ENCODE results near the gene THADA.

The THADA gene

DNA sequence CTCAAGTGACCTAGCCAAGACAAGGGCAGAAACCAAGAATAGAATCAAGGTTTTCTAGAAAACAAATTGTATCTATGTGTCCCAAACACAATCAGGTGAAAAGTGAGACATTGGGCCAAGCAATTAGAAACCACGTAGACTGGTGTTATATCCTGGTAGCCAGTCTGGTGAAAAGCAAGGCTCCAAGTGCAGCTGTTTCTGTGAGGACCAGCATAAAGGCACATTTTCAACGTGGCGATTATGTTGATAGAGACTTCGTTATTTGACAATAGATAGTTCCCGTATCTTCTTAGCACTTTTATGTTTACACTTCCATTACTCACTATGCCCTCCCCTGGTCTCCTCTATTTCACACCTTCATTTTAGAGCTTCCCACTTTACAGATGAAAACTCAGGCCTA is 266.2 kb downstream of the THADA start:
- no peak for DNase-seq (ENCODE audit: extremely low read depth in 1 of 2, low read depth in 1 of 2)

DNA sequence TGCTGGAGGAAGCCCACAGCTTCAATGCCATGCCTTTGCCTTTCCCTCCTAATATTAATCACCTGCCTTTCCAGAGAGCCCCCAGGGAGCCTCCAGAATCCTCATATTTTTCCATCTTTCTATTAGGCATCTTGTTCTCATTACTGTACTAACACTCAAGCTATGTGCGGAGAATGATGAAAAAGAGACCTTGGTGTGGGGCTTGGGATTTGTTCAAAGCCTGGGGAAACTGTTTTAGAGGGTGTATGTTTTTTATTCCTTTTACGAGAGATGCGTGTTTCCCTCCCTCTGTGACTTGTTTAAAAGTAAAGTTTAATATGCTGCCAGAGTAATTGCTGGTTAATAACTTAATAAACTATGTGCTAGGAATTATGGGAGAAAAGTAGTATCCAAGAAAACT is 267.0 kb downstream of the THADA start:
- DNase-seq (ENCODE audit: extremely low read depth in 1 of 2, low read depth in 1 of 2), result no peak

DNA sequence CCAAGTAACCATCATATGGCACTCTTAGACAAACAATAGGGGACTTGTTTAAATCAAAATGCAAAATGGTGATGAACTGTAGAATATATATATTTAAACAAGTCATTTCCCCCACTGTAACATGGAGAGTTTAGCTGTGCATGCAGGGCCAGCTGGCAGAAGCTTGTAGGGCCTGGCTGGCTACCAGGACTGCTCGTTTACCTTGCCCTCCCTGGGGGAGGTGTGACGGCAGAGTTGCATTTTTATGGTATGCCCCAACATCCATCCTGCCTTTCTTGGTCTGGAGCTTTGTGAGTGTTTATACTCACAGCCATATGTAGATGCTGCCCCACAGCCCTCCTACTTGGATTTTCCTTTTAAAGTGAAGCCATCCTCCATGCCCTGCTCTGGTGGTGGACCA is 267.7 kb downstream of the THADA start:
- no peak for DNase-seq (ENCODE audit: extremely low read depth in 1 of 2, low read depth in 1 of 2)

DNA sequence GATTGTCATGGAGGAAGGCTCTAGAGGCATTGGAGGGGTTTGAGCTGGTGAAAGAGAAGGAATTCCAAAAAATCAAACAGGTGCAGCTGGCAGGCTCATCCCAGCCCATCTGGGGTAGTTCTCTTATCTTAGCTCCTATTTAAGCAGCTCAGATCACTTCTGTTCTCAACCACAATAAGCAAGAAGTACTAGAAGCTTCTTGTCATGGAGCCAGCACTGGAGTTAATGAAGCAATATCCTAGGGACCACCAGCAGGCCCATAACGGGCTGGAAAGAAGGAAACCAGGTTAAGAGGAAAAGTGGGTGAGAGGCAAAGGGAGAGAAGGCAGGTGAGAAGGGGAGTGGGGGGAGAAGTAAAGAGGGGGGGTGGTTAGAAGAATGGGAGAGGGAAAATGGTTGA is 268.7 kb downstream of the THADA start:
- DNase-seq (ENCODE audit: extremely low read depth in 1 of 2, low read depth in 1 of 2), result no peak

DNA sequence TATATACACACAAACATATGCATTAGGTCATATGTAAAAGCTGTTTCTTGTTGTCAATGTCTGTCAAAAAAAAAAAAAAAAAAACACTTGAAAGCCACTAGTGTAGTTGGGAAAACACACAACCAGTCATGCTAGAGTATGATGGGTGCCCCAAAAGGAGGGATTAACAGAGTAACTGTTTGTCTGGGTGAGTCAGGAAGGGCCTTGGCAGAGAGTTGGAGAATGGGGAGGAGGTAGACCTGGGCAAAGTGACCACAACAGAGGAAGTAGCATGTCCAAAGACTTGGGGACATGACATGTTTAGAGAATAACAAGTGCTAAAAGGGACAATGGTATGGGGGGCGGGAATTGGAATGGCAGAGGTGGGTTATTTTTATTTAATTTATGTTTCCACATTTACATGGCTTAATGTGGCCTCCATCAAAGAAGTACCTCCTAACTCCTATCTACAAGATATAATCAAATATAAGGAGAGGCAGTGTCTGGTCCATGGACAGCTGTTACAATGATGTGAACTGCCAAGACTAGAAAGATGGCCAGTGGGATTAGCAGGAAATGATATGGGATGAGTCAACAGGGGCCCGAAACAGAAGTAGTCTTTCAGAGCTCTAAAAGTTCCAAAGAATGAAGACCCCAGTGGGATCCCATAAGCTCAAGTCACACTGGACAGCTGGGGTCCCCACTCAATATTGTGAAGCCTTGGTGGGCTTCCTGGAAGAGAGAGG is 269.6 kb downstream of the THADA start:
- no peak for DNase-seq (ENCODE audit: extremely low read depth in 1 of 2, low read depth in 1 of 2)

DNA sequence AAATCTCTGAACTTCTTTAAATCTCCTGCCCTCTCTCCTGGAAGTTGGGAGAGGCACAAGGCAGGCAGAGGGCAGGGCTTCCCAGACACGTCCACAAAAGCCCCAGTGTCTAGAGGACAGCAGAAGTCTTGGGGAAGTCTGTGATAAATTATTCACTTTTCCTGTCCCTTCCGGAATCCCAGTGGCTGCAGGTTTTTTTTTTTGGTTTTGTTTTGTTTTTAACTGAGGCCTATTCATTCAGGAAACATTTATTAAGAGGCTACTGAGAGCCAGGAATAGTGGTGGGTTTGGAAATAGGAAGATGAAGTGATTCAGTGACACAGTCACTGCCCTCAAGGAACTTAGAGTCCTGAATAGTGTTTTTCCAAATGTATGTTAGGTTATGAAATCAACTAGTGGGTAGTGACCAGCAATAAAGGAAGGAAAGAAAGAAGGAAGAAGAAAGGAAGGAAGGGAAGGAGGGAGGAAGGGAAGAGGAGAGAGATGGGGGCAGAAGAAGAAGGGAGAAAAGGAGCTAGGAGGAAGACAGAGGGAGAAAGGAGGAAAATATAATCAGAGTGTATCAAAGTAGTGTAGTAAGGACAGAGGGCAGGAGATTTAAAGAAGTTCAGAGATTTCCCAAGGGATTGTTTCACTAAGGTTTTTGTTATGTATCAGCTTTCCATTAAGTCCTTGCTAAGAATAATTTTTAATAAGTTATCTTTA is 270.6 kb downstream of the THADA start:
- no peak for DNase-seq (ENCODE audit: extremely low read depth in 1 of 2, low read depth in 1 of 2)

DNA sequence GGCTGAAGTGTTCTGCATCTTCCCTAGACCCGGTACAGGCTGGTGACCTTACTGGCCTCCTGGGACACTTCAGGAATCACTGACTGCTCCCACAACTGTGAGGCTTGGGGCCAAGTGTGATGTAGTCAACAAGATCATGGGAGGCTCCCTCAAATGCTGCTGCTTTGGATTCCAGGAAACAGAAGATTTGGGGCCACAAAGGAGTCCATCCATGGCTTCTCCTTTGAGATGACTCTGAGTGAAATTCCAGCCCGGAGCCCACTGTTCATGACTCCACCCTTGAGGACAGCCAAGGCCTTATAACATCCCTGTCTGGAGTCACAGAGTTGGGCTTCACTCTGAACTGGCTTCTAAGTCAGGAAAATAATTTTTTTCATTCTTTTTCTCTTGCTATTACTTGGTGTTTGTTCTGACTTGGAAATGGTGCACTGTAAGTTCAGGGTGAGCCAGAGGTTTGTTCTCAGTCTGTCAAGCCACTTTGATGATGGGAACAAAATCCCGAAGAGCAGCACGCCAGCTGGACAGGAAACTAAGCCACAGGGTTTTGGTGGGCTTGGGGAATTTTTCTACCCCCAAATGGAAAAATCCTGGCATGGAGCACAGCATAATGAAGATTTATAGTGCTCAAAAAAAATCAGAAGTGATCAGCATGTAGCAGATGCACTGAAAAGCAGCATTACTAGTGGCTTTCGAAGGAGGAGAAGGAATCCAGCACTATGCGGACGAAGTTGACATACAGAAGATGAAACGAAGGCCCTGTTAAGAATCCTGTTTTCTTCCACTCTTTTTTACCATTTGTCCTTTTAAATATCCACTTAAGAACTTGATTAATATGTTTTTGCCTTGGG is 271.4 kb downstream of the THADA start:
- DNase-seq (ENCODE audit: extremely low read depth in 1 of 2, low read depth in 1 of 2), result no peak

DNA sequence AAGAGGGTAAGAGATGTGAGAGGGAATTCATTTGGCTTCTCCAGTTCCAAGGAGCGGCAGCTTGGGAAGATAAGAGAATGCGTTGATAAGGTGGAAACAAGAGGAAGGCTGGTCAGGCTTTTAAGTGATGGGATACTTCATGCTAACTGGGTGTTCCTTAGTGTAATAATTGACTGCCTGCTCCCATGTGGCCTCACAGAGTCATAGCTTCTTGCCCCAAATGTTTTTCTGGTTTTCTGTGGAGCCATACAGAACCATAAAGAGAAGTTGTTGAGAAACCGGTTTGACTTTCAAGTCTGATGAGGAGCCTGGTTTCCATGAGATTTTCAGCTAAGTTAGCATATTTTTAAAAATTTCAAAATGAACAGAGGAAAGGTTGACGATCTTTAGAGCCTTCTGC is 272.0 kb downstream of the THADA start:
- no peak for DNase-seq (ENCODE audit: extremely low read depth in 1 of 2, low read depth in 1 of 2)

DNA sequence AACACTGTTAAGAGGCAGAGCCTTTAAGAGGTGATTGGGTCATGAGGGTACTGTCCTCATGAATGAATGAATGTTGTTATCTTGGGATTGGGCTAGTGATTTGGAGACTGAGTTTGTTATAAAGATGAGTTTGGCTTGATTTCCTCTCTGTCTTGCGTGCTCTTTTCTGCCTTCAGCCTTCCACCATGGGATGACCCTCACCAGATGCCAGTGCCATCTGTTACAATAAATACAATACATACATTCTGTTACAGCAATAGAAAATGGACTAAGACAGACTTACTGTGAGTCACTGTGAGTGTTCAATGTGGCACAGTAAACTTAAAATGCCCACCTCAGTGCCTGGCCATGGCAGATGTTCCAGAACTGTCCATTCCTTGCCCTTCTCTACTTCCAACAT is 274.4 kb downstream of the THADA start:
- DNase-seq (ENCODE audit: extremely low read depth in 1 of 2, low read depth in 1 of 2), result no peak

DNA sequence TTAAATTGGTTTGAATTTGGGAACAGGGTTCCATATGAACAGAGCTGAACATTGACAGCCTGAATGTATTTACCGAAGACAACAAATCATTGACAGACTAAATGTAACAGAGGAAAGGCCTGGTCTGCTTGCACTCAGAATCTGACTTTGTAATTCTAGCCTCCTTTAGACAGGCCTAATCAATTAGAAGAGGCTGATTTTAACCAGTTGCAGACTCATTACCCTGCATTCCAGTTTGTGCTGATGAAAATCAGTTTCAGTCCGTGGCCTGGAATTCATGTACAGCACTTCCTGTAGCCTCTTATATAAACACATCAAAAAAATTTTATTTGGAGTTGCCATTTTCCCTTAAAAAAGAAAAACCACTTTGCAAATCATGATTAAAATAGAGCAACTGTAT is 276.3 kb downstream of the THADA start:
- no peak for DNase-seq (ENCODE audit: extremely low read depth in 1 of 2, low read depth in 1 of 2)

DNA sequence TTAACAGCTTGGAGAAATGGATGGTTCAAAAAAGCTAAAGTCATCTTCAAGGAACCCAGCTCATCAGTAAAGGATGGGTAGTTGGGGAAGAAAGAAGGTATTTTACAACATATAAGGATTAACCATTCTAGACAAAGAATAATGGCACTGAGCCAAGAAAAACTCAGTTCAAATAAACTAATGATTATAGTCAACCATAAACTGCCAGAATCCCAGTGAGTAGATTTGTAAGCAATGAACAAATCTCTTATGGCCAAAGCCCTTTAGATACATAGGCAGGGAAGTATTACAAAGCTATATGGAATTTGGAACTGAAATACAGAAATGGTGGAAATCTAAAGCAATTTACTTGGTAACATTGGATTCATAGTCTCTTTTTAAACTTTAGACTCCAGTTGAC is 277.0 kb downstream of the THADA start:
- DNase-seq (ENCODE audit: extremely low read depth in 1 of 2, low read depth in 1 of 2), result no peak

DNA sequence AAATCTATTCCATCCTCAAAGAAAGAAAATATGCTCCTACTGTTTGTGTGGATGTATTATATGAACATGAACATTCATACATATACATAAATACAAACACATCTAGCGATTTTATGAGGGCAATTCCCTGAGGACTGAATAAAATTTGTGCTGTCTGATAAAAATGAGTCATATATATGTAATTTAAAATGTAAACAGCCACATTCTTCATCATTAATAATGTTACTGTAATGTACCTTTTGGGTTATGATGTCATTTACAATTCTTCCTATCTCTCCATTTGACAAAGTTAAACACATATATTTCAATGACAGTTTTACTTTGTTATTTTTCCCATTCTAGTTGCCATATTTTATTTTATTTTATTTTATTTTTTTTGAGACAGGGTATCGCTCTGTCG is 278.2 kb downstream of the THADA start:
- no peak for DNase-seq (ENCODE audit: extremely low read depth in 1 of 2, low read depth in 1 of 2)

DNA sequence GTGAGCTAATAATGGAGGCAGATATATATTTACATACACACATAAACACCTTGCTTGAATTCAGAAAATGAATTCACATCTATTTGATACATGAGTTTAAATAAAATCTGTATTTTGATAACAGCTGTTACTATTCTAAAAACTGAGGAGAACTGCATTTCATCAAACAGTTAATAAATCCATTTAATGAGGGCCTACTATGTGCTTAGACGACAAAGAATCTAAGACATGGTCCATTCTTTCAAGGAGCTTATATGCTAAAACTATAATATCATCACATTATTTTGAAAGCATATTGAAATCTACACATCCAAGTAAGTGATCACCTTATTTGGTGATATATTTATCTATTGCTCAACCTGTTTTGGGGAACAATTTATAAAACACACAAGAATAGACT is 278.6 kb downstream of the THADA start:
- DNase-seq (ENCODE audit: extremely low read depth in 1 of 2, low read depth in 1 of 2), result no peak

DNA sequence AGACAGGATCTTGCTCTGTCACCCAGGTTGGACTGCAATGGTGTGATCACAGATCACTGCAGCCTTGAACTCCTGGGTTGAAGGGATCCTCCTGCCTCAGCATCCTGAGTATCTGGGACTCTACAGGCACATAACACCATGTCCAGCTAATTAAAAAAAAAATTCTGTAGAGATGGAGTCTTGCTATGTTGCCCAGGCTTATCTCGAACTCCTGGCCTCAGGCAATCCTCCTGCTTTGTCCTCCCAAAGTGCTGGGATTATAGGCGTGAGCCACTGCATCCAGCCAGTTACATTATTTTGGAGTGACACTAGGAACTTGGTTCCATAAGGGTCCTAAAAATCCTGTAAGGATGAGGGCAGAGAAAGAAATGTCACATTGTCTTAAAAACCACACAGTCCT is 280.4 kb downstream of the THADA start:
- no peak for DNase-seq (ENCODE audit: extremely low read depth in 1 of 2, low read depth in 1 of 2)

DNA sequence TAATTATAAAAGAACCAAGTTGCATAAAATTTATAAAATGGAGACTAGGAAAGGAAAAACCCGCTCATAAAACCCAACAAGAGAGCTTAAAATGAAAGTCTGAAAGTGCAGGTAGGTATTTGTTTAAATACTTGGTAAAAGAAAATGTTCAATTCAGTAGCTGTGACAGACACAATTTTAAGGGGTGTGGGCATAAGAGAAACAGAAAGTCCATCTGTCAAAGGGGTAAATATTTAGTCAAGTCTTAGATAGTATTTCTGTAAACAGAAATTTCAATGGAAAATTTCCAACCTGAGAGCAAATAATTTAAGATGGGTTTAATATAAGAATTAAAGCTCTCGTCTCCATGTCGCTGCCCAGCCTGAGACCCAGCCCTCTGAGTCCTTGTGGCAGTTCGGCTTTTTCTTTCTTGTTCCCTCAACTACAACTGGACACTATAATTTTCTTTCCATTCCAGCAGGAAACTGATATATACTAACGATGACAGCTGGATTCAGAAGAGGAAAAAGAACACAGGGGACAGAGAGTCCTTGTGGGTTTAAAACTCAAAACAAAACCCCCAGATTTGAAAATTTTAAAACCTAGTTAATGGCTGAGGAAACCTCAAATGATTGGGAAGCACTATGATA is 281.4 kb downstream of the THADA start:
- no peak for DNase-seq (ENCODE audit: extremely low read depth in 1 of 2, low read depth in 1 of 2)

DNA sequence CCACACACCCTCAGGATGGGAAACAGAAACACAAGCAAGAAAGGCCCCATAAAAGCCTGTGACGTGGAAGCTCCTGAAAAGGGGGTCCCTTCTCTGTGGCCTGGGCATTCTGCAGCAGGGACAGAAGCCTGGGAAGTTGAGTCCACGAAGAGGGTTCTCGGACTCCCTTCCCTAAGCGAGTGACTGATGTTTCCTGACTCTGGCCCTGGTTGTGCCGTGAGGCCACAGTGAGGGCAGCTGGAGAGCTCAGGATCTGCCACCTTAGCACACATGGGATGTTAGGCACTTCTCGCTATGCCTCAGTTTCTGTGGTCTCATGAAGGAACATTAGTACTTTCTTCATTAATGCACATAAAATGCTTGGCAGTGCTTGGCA is 282.2 kb downstream of the THADA start:
- DNase-seq (ENCODE audit: extremely low read depth in 1 of 2, low read depth in 1 of 2), result no peak

DNA sequence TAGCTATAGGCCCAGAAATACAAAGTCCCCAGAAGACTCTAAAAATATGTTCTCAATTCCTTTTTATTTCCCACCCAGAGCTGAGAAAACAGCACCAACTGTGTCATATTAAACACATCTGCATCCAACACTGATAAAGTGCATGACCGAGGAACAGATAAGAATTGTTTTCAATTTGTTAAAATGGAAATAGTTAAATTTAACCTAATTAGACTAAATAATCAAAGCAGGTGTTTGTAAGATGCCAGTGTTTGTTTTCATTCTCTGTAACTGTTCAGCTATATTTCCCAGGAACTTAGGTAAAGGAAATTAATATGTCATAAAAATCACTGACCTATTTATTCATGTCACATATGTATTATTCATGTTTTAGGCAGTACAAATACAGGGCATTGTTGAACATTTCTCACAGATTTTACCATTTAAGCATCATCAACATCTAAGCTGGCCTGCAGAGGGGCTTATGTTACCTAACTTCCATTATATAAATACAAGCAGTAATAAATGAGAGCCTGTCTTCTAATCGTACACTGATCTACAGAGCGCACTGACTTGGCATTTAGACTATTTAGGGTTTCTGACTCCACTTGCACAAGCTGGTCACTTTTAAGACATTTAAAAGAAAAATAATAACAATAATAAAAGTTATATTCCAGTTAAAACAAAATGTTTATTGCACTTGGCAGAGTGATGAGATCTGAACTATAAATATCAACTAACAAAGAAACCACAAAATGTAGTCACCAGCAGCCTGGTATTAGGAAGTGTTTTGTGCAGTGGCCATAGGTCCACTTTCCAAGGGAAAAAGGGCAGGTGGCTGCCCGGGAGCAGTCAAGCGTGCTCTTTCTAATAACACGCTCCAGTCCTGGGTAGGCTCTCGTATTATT is 282.8 kb downstream of the THADA start:
- DNase-seq (ENCODE audit: extremely low read depth in 1 of 2, low read depth in 1 of 2), result no peak

DNA sequence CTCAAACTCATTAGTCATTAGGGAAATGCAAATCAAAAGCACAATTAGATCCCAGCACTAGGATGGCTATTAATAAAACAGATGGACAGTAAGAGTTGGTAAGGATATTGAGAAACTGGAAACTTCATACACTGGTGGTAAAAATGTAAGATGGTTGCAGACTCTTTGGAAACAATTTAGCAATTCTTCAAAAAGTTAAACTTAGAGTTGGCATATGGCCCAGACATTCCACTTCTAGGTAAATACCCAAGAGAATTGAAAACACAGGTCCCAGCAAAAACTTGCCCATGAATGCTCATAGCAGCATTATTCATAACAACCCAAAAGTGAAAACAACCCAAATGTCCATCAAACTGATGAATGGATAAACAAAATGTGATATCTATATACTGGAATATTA is 284.6 kb downstream of the THADA start:
- DNase-seq (ENCODE audit: extremely low read depth in 1 of 2, low read depth in 1 of 2), result no peak

DNA sequence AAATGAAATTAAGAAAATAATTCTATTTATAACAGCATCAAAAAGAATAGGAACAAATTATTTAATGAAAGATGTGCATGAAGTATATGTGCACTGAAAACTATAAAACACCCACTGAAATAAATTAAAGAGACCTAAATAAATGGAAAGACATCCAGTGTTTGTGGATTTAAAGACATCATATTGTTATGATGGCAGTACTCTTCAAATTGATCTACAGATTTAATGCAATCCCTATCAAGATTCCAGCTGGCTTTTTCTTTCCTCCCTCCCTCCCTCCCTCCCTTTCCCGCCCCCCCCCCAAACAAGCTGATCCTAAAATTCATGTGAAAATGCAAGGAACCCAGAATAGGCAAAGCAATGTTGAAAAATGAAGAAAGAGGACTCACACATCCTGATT is 285.9 kb downstream of the THADA start:
- DNase-seq (ENCODE audit: extremely low read depth in 1 of 2, low read depth in 1 of 2), result no peak

DNA sequence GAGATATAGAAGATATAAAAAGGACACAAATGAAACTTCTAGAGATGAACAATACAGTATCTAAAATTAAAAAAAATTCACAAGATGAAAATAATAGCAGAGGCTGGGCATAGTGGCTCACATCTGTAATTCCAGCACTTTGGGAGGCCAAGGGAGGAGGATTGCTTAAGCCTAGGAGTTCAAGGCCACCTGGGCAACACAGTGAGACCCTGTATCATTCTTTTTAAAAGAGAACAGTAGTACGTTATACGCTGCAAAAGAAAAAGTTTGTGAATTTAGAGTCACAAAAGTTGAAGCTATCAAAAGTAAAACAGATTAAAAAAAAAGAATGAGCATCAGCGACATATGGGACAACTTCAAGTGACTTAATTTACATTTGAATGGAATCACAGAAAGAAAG is 287.9 kb downstream of the THADA start:
- DNase-seq (ENCODE audit: extremely low read depth in 1 of 2, low read depth in 1 of 2), result no peak

DNA sequence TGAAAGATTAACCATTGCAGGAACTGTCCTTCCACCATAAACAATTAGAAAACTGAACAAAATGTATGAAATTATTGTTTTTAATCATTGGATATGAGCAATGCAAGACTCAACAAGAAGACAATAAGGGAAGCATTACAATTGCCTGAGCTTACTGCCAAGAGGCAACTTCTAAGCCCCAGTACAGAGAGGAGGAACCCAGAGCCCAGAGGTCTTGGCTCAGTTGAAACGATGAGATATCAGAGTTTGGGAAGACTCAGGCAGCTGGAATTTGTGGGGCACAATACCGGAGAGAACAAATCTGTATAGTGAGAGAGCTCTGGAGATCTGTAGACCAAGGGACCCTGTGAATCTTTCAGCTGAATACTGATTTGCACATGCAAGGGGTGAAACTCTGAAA is 288.8 kb downstream of the THADA start:
- no peak for DNase-seq (ENCODE audit: extremely low read depth in 1 of 2, low read depth in 1 of 2)

Data from activated CD8-positive, alpha-beta memory T cell treated with anti-CD3 and anti-CD28 coated beads for 1 hour (primary cell).